ENCODE data around the gene NUP37.
"Not testable (repeated sequence)": the region's sequence is repeated elsewhere in the genome, so short reads cannot be mapped to it uniquely, and the experiment has no call there.

The NUP37 gene, protein sequence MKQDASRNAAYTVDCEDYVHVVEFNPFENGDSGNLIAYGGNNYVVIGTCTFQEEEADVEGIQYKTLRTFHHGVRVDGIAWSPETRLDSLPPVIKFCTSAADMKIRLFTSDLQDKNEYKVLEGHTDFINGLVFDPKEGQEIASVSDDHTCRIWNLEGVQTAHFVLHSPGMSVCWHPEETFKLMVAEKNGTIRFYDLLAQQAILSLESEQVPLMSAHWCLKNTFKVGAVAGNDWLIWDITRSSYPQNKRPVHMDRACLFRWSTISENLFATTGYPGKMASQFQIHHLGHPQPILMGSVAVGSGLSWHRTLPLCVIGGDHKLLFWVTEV

DNA sequence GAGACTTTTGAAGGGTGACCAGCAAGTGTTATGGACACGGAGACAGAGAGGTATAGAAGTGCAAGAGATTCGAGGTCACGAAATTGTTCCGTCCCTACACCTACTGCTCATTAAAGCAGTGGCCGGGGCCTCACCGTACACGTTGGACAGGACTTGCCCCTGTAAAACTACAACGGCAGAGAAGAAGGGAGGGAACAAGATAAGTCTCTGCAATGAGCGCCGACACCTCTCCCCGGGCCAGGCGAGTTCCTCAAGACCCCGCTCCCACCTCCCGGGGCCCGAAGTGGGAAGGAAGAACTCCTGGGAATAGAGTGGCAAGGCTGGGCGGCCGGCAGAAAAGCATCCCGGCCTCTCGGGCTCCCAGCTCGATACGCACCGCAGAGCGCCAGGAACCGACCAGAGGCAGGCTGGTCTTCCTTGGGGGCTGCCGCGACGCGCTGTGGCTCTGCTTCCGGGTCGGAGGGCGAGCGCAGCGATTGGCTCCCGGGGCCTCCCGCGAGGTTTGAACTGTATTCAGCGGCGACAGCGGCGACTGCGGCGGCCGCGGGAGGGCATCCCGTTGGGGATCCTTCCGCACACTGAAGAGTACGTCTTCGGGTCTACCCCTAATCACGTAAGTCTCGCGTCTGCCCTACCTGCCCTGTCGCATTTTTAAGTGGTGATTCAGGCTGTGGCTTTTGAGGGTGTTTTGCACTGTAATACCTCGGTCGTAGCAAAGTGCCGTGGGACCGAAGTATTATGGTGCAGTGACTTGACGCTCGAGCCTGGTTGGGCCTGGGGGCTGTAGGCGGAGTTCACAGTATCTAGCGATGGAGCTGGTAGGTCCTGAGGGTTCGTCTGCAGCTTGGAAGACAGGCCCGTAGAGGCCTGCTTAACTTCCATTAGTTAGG, at the start of gene NUP37, which contains the start of gene PARPBP:
TSS of gene NUP37 (minus strand) at position 441 of the 890 bp plus-strand sequence. CDS start 1,596 bp downstream, outside the sequence.
TSS of gene PARPBP (plus strand) at position 510 of the 890 bp plus-strand sequence. CDS start 3,706 bp downstream, outside the sequence.
- H3K4me3 ChIP-seq (replicated peaks; ENCODE audit: low read depth, low read length), result peak within 1 kb of the TSS; percentile 83
- TF ChIP-seq, protein P1, sequence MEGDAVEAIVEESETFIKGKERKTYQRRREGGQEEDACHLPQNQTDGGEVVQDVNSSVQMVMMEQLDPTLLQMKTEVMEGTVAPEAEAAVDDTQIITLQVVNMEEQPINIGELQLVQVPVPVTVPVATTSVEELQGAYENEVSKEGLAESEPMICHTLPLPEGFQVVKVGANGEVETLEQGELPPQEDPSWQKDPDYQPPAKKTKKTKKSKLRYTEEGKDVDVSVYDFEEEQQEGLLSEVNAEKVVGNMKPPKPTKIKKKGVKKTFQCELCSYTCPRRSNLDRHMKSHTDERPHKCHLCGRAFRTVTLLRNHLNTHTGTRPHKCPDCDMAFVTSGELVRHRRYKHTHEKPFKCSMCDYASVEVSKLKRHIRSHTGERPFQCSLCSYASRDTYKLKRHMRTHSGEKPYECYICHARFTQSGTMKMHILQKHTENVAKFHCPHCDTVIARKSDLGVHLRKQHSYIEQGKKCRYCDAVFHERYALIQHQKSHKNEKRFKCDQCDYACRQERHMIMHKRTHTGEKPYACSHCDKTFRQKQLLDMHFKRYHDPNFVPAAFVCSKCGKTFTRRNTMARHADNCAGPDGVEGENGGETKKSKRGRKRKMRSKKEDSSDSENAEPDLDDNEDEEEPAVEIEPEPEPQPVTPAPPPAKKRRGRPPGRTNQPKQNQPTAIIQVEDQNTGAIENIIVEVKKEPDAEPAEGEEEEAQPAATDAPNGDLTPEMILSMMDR (IDR thresholded peaks at IDR 0.05; ENCODE audit: low read length, missing control alignments), result no peak
- peak; percentile 85 for DNase-seq (ENCODE audit: low read depth)

DNA sequence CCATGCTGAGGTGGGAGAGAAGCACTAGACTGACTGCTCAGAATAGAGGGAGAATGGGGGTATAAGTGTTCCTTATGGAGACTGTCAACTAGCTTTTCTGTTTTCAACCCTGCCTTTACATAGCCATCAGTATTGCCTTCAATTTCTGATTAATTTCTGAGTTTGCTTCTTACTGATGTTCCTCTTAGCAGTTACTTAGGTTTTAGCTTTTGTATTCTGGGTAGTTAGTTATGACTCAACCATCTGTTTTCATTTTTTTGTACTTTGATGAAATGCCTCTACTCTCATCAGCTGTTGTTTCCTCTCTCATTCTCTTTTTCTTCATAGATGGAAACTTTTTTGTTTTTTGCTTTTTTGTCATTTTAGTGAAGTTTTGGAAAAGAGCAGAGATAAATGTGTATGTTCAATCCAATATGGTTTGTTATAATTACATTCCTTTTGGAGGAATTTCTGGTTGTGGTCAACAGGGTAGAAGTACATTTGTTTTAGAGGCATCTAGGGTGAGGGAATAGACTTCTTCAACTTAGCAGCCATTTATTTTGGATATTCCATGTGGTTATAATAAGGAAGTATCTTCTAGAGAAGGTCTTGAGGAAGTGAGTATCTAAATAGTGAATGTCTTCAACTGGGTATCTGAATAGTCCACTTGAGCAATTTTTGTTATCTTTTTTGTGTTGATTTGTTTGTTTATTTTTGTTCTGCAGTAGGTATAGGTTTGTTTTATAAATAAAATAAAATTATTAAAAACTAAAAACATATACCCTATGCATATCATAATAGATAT, 48.1 kb upstream of the NUP37 start:
- H3K4me3 ChIP-seq (replicated peaks; ENCODE audit: low read depth, low read length), result no peak overlapping the region
- TF ChIP-seq, protein P1 (IDR thresholded peaks at IDR 0.05; ENCODE audit: low read length, missing control alignments), result no peak
- DNase-seq (ENCODE audit: low read depth), result peak; percentile 25

DNA sequence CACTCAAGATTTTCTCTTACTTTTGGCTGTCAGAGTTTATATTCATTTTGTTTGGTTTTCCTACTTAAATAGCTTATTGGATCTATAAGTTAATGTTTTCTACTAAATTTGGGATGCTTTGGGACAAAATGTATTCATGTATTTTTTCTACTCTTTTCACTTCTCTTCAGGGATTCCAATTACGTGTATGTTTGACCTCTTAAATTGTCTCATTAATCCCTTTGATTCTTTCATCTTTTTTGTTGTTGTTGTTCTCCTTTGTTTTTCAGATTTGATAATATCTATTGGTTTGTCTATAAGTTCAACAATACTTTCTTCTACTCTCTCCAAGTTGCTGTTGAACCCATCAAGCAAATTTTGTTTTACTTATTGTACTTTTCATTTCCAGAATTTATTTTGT, 43.5 kb upstream of the NUP37 start:
- TF ChIP-seq, protein P1 (IDR thresholded peaks at IDR 0.05; ENCODE audit: low read length, missing control alignments), result no peak
- no peak for DNase-seq (ENCODE audit: low read depth)
- H3K4me3 ChIP-seq (replicated peaks; ENCODE audit: low read depth, low read length), result no peak overlapping the region

DNA sequence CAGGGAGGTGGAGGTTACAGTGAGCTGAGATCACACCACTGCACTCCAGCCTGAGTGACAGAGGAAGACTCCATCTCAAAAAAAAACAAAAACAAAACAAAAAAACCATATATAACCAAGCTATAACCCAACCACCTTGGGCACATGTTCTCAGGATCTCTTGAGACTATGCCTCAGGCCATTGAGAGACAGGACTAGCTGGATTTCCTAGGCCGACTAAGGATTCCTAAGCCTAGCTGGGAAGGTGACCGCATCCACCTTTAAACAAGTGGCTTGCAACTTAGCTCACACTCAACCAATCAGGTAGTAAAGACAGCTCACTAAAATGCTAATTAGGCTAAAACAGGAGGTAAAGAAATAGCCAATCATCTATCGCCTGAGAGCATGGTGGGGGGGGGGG, 35.3 kb upstream of the NUP37 start:
- H3K4me3 ChIP-seq (replicated peaks; ENCODE audit: low read depth, low read length); DNase-seq (ENCODE audit: low read depth): not testable (repeated sequence)

DNA sequence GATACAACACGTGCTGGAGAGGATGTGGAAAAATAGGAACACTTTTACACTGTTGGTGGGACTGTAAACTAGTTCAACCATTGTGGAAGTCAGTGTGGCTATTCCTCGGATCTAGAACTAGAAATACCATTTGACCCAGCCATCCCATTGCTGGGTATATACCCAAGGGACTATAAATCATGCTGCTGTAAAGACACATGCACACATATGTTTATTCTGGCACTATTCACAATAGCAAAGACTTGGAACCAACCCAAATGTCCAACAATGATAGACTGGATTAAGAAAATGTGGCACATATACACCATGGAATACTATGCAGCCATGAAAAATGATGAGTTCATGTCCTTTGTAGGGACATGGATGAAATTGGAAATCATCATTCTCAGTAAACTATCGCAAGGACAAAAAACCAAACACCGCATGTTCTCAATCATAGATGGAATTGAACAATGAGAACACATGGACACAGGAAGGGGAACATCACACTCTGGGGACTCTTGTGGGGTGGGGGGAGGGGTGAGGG, 27.2 kb upstream of the NUP37 start:
- not testable (repeated sequence) for DNase-seq (ENCODE audit: low read depth); H3K4me3 ChIP-seq (replicated peaks; ENCODE audit: low read depth, low read length)

DNA sequence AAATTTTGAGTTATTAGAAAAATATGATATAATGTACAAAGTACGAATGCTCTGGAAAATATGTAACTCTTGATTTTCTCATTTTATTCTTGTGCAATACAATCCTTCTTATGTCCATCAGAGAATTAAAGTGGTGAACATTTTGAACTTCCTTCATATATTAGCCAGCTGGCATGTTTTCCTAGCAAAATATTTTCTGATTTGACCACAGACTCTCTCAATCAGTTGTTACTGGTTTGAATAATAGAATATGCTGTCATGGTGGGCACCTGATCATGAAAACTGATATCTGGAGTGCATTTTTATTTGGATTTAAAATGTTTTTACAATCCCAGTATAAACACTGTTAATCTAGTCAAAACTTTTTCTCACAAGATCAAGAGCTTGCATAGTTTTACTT, 24.3 kb upstream of the NUP37 start:
- H3K4me3 ChIP-seq (replicated peaks; ENCODE audit: low read depth, low read length), result no peak overlapping the region
- DNase-seq (ENCODE audit: low read depth), result no peak
- TF ChIP-seq, protein P1 (IDR thresholded peaks at IDR 0.05; ENCODE audit: low read length, missing control alignments), result no peak

DNA sequence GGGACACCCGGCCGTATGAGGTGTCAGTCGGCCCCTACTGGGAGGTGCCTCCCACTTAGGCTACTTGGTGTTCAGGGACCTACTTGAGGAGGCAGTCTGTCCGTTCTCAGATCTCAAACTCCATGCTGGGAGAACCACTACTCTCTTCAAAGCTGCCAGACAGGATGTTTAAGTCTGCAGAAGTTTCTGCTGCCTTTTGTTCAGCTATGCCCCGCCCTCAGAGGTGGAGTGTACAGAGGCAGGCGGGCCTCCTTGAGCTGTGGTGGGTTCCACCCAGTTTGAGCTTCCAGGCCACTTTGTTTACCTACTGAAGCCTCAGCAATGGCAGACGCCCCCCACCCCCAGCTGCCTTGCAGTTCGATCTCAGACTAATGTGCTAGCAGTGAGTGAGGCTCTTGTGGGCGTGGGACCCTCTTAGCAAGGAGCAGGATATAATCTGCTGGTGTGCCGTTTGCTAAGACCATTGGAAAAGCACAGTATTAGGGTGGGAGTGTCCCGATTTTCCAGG, 23.0 kb upstream of the NUP37 start:
- H3K4me3 ChIP-seq (replicated peaks; ENCODE audit: low read depth, low read length); DNase-seq (ENCODE audit: low read depth): not testable (repeated sequence)

DNA sequence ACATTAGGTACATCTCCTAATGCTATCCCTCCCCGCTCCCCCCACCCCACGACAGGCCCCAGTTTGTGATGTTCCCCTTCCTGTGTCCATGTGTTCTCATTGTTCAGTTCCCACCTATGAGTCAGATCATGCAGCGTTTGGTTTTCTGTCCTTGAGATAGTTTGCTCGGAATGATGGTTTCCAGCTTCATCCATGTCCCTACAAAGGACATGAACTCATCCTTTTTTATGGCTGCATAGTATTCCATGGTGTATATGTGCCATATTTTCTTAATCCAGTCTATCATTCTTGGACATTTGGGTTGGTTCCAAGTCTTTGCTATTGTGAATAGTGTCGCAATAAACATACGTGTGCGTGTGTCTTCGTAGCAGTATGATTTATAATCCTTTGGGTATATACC, 17.7 kb upstream of the NUP37 start:
- H3K4me3 ChIP-seq (replicated peaks; ENCODE audit: low read depth, low read length); DNase-seq (ENCODE audit: low read depth): not testable (repeated sequence)

DNA sequence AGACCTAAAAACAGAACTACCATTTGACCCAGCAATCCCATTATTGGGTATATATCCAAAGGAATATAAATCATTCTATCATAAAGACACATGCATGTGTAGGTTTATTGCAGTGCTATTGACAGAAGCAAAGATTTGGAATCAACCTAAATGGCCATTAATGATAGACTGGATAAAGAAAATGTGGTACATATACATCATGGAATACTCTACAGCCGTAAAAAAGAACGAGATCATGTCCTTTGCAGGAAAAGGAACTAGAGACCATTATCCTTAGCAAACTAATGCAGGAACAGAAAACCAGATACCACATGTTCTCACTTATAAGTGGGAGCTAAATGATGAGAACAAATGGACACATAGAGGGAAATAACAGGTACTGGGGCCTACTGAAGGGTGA, 11.5 kb upstream of the NUP37 start:
- H3K4me3 ChIP-seq (replicated peaks; ENCODE audit: low read depth, low read length); DNase-seq (ENCODE audit: low read depth): not testable (repeated sequence)

DNA sequence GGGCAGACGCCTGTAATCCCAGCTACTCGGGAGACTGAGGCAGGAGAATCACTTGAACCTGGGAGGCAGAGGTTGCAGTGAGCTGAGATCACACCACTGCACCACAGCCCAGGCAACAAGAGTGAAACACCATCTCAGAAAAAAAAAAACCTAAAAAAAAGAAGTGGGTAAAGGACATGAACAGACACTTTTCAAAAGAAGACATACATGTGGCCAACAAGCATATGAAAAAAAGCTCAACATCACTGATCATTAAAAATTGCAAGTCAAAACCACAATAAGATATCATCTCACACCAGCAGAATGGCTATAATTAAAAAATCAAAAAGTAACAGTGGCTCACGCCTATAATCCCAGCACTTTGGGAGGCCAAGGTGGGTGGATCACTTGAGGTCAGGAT, 10.8 kb upstream of the NUP37 start:
- DNase-seq (ENCODE audit: low read depth); H3K4me3 ChIP-seq (replicated peaks; ENCODE audit: low read depth, low read length): not testable (repeated sequence)

DNA sequence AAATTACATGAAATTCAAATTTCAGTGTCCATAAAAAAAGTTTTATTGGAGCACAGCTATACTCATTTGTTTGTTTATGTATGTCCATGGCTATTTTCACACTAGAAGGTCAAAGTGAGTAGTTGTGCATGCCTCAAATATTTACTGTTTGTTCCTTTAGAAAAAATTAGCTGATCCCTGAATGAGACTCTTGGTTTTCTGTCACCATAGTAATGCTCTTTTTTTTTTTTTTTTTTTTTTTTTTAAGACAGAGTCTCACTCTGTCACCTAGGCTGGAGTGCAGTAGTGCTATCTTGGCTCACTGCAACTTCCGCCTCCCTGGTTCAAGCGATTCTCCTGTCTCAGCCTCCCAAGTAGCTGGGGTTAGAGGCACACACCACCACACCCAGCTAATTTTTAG, 1.4 kb upstream of the NUP37 start:
- DNase-seq (ENCODE audit: low read depth), result not testable (repeated sequence)
- H3K4me3 ChIP-seq (replicated peaks; ENCODE audit: low read depth, low read length), result peak overlapping the region; percentile 83
